Hepatocyte (in vitro differentiated cells): Measurements from ENCODE around the gene ATP9B.

Experiments
- CTCF ChIP-seq: fragments of 200-600 bp; sonication (generic); IDR thresholded peaks from 2 replicates; pipeline ENCODE4 v1.5.1; 2016; ENCODE audit warnings: antibody characterized with exemption, mild to moderate bottlenecking; ENCODE audit not compliant: poor library complexity
- EZH2 ChIP-seq: fragments of 200-600 bp; sonication (generic); IDR thresholded peaks from 2 replicates; pipeline ENCODE4 v1.6.1; 2016; ENCODE audit warnings: antibody characterized with exemption, mild to moderate bottlenecking, borderline replicate concordance

- TF ChIP-seq CTCF (no peak), EZH2 (no peak)
Observed at GRCh38 chr18:79422022-79422782, 353.0 kb downstream of the ATP9B start.
